Suprapubic skin (tissue), 4 donors: Measurements from ENCODE around the gene GLB1L2. TPM values are rescaled to one million over a fixed set of nuclear protein-coding genes. Genes with fewer than 3 reads are reported as not detected.

ENCODE experiments used
- DNase-seq, 2 donors: peaks; one replicate each; pipeline ENCODE4 v3.0.0-alpha.2; 2019; ENCODE audit warnings: low spot score in 2 of 2
- H3K27ac ChIP-seq: fragments of 200-600 bp; sonication (generic); one replicate; pipeline ENCODE4 v1.5.1; 2019
- H3K27me3 ChIP-seq: fragments of 200-600 bp; sonication (generic); one replicate; pipeline ENCODE4 v1.5.1; 2019
- H3K36me3 ChIP-seq: fragments of 200-600 bp; sonication (generic); one replicate; pipeline ENCODE4 v1.5.1; 2019
- H3K4me1 ChIP-seq: fragments of 200-600 bp; sonication (generic); one replicate; pipeline ENCODE4 v1.5.1; 2019
- H3K4me3 ChIP-seq: fragments of 200-600 bp; sonication (generic); one replicate; pipeline ENCODE4 v1.5.1; 2019; ENCODE audit warnings: mild to moderate bottlenecking
- H3K9me3 ChIP-seq: fragments of 200-600 bp; sonication (generic); one replicate; pipeline ENCODE4 v1.5.1; 2019
- CTCF ChIP-seq, 2 donors: fragments of 200-600 bp in 1 of 2; fragments of 450-650 bp in 1 of 2; sonication (generic) in 1 of 2; IDR thresholded peaks; one replicate each; pipeline ENCODE4 v1.5.1; 2016 to 2019; ENCODE audit warnings: antibody characterized with exemption in 2 of 2, mild to moderate bottlenecking in 1 of 2, moderate library complexity in 1 of 2
- EP300 ChIP-seq: sonication (generic); formaldehyde crosslinking; IDR thresholded peaks from one replicate; pipeline ENCODE4 v1.6.1; 2017; ENCODE audit warnings: antibody characterized with exemption
- POLR2A ChIP-seq, 2 donors: fragments of 450-650 bp; IDR thresholded peaks; one replicate each; pipeline ENCODE4 v1.6.1; 2017; ENCODE audit warnings: antibody characterized with exemption in 2 of 2, mild to moderate bottlenecking in 2 of 2, moderate library complexity in 2 of 2
- POLR2AphosphoS5 ChIP-seq, 3 donors: sonication (generic); formaldehyde crosslinking; IDR thresholded peaks; one replicate each; pipeline ENCODE4 v1.6.1; 2017; ENCODE audit warnings: antibody characterized with exemption in 3 of 3
- WGBS: methylation state at CpG from one replicate; pipeline ENCODE4 v1.1.5; 2018; 5-methylcytosine and 5-hydroxymethylcytosine counted together
- total RNA-seq, 4 donors: library from RNA; depleted of rRNA; stranded (reverse); fragments of >200 nt; gene quantifications; one replicate each; pipeline ENCODE4 v1.1.0, GENCODE V29; 2016

The GLB1L2 gene
- total RNA-seq, 4 donors from 2014 or later: 11.5 to 28.3 (median 21.8) TPM

DNA sequence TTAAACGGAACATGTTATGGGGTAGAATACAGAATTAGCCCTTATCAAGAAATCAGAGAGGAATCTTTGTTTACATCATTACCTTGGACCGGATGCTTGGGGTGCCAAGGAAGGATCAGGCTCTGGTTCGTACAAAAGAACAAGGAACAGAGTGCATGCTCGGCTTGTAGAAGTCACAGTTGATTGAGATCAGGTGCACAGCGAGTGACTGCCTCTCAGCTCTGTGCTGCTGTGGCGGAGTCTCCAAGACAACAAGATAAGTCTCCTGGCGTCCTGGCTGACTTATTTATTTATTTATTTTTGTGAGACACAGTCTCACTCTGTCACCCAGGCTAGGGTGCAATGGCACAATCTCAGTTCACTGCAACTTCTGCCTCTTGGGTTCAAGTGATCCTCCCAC is 31.8 kb downstream of the GLB1L2 start:
- DNase-seq: peak; percentile 13 to 43
- WGBS: 81% methylated on average over 7 of the region's 7 CpGs
- H3K27ac ChIP-seq: no peak overlapping the region
- no peaks in the 10 kb centered on the region for H3K9me3 ChIP-seq
- no peaks in the 10 kb centered on the region for H3K4me1 ChIP-seq
- TF ChIP-seq POLR2AphosphoS5 (IDR thresholded peaks at IDR 0.05): no peak
- TF ChIP-seq POLR2A (IDR thresholded peaks at IDR 0.05): no peak
- no peak for TF ChIP-seq EP300
- no peak for TF ChIP-seq CTCF (IDR thresholded peaks at IDR 0.05)
- H3K36me3 ChIP-seq: no peaks in the 10 kb centered on the region
- no peaks in the 10 kb centered on the region for H3K27me3 ChIP-seq
- H3K4me3 ChIP-seq: no peak overlapping the region

DNA sequence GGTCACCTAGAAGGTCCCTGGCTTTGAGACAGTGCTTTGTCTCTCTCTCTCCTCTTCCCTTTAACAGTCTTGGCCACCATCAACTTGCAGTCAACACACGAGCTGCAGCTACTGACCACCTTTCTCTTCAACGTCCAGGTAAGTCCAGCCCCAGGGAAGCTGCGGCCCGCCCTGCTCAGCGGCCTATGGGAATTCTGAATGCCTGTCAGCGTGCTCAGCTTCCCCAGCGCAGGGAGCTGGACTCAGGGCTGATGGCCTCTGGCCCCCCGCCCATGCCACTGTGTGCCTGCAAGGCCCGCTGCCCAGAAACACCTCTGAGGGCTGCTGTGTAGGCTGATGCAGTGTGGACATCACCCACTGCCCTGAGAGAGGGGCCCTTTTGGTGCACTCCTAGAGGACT is 32.5 kb downstream of the GLB1L2 start:
- no peak for TF ChIP-seq EP300
- peak; percentile 44 to 75 for DNase-seq
- Histone ChIP-seq H3K27me3 (no peaks in the 10 kb centered on the region), H3K4me3 (no peak overlapping the region), H3K27ac (no peak overlapping the region), H3K4me1 (no peaks in the 10 kb centered on the region), H3K36me3 (no peaks in the 10 kb centered on the region), H3K9me3 (no peaks in the 10 kb centered on the region)
- WGBS: 96% methylated on average over 4 of the region's 9 CpGs

- TF ChIP-seq POLR2AphosphoS5 (IDR thresholded peaks at IDR 0.05) (no peak), POLR2A (IDR thresholded peaks at IDR 0.05) (no peak), CTCF (IDR thresholded peaks at IDR 0.05) (no peak), EP300 (no peak)
Observed at GRCh38 chr11:134365011-134365925, 33.5 kb downstream of the GLB1L2 start.

GRCh38 chr11:134366254-134366653 is 34.5 kb downstream of the GLB1L2 start:
- TF ChIP-seq CTCF (IDR thresholded peaks at IDR 0.05) (no peak), POLR2AphosphoS5 (IDR thresholded peaks at IDR 0.05) (no peak), EP300 (no peak), POLR2A (IDR thresholded peaks at IDR 0.05) (no peak)
- Histone ChIP-seq H3K36me3 (no peaks in the 10 kb centered on the region), H3K4me3 (no peak overlapping the region), H3K9me3 (no peaks in the 10 kb centered on the region), H3K27me3 (no peaks in the 10 kb centered on the region), H3K4me1 (no peaks in the 10 kb centered on the region), H3K27ac (no peak overlapping the region)
- DNase-seq: peak in 1 of 2 donors; percentile 11
- whole genome bisulfite sequencing: 74% methylated on average over 7 of the region's 7 CpGs

More at GRCh38 chr11:134365011-134365925, 33.5 kb downstream of the GLB1L2 start:
- H3K9me3 ChIP-seq: no peaks in the 10 kb centered on the region
- H3K4me1 ChIP-seq: no peaks in the 10 kb centered on the region
- WGBS: 87% methylated on average over 6 of the region's 22 CpGs
- DNase-seq: peak; percentile 12 to 44
- no peaks in the 10 kb centered on the region for H3K36me3 ChIP-seq
- H3K27me3 ChIP-seq: no peaks in the 10 kb centered on the region
- no peak overlapping the region for H3K4me3 ChIP-seq
- H3K27ac ChIP-seq: no peak overlapping the region

- Histone ChIP-seq H3K27ac (no peak overlapping the region), H3K9me3 (no peaks in the 10 kb centered on the region), H3K4me3 (no peak overlapping the region), H3K27me3 (no peaks in the 10 kb centered on the region), H3K4me1 (no peaks in the 10 kb centered on the region), H3K36me3 (no peaks in the 10 kb centered on the region)
- peak in 1 of 2 donors; percentile 11 for DNase-seq
- WGBS: 94% methylated on average over 18 of the region's 18 CpGs
- TF ChIP-seq EP300: no peak
- TF ChIP-seq POLR2AphosphoS5 (IDR thresholded peaks at IDR 0.05): no peak
- no peak for TF ChIP-seq CTCF (IDR thresholded peaks at IDR 0.05)
- TF ChIP-seq POLR2A (IDR thresholded peaks at IDR 0.05): no peak
Observed at GRCh38 chr11:134367781-134368180, 36.0 kb downstream of the GLB1L2 start.
